Measurements from ENCODE around the gene PELI1. TPM values are rescaled to one million over a fixed set of nuclear protein-coding genes. Genes with fewer than 3 reads are reported as not detected.

PELI1 gene
- total and polyA plus RNA-seq, 2 donors (not counting 1 experiment from before 2014, with no cell fraction given): 5.9 to 7.7 TPM

GRCh38 chr2:64094663-64095382, 49.4 kb downstream of the PELI1 start:
- Histone ChIP-seq H3K4me3 (replicated peaks in 1 of 4; ENCODE audit: control extremely low read depth in 1 of 4, insufficient read depth in 1 of 4, low read depth in 3 of 4, low read length in 4 of 4) (no peak overlapping the region), H3K4me1 (ENCODE audit: control insufficient read depth, extremely low read depth, insufficient read depth, low read length) (no peaks in the 10 kb centered on the region), H3K79me2 (ENCODE audit: control insufficient read depth, insufficient read depth, low read length) (no peaks in the 10 kb centered on the region), H3K27ac (ENCODE audit: insufficient read depth, low read length) (no peak overlapping the region), H2AFZ (ENCODE audit: low read length) (no peak overlapping the region), H3K27me3 (ENCODE audit: control insufficient read depth, insufficient read depth, low read length) (no peaks in the 10 kb centered on the region), H4K20me1 (ENCODE audit: control insufficient read depth, extremely low read depth, insufficient read depth, low read length) (no peaks in the 10 kb centered on the region), H3K9me3 (ENCODE audit: control insufficient read depth, insufficient read depth, low read depth, low read length) (no peaks in the 10 kb centered on the region), H3K4me2 (ENCODE audit: extremely low read depth, insufficient read depth, low read length) (no peak overlapping the region), H3K36me3 (ENCODE audit: control insufficient read depth, insufficient read depth, low read length) (no peaks in the 10 kb centered on the region), H3K9ac (ENCODE audit: insufficient read depth, low read length) (no peak overlapping the region)
- DNase-seq (ENCODE audit: low read depth in 2 of 2): no peak
- TF ChIP-seq EZH2 (IDR thresholded peaks at IDR 0.05; ENCODE audit: low read length, missing control alignments) (no peak), CTCF (conservative IDR thresholded peaks at IDR 0.05 in 1 of 2, IDR thresholded peaks at IDR 0.05 in 1 of 2; ENCODE audit: low read depth in 1 of 2, low read length in 2 of 2) (no peak)

GRCh38 chr2:64093341-64093740, 50.9 kb downstream of the PELI1 start:
- Histone ChIP-seq H3K4me2 (ENCODE audit: extremely low read depth, insufficient read depth, low read length) (no peak overlapping the region), H3K36me3 (ENCODE audit: control insufficient read depth, insufficient read depth, low read length) (no peaks in the 10 kb centered on the region), H3K4me1 (ENCODE audit: control insufficient read depth, extremely low read depth, insufficient read depth, low read length) (no peaks in the 10 kb centered on the region), H4K20me1 (ENCODE audit: control insufficient read depth, extremely low read depth, insufficient read depth, low read length) (no peaks in the 10 kb centered on the region), H3K9ac (ENCODE audit: insufficient read depth, low read length) (no peak overlapping the region), H3K79me2 (ENCODE audit: control insufficient read depth, insufficient read depth, low read length) (no peaks in the 10 kb centered on the region), H3K27me3 (ENCODE audit: control insufficient read depth, insufficient read depth, low read length) (no peaks in the 10 kb centered on the region), H2AFZ (ENCODE audit: low read length) (no peak overlapping the region), H3K4me3 (replicated peaks in 1 of 4; ENCODE audit: control extremely low read depth in 1 of 4, insufficient read depth in 1 of 4, low read depth in 3 of 4, low read length in 4 of 4) (no peak overlapping the region), H3K27ac (ENCODE audit: insufficient read depth, low read length) (no peak overlapping the region), H3K9me3 (ENCODE audit: control insufficient read depth, insufficient read depth, low read depth, low read length) (no peaks in the 10 kb centered on the region)
- no peak for DNase-seq (ENCODE audit: low read depth in 2 of 2)
- TF ChIP-seq EZH2 (IDR thresholded peaks at IDR 0.05; ENCODE audit: low read length, missing control alignments): no peak
- no peak for TF ChIP-seq CTCF (conservative IDR thresholded peaks at IDR 0.05 in 1 of 2, IDR thresholded peaks at IDR 0.05 in 1 of 2; ENCODE audit: low read depth in 1 of 2, low read length in 2 of 2)

- no peak overlapping the region for H3K4me3 ChIP-seq (replicated peaks in 1 of 4; ENCODE audit: control extremely low read depth in 1 of 4, insufficient read depth in 1 of 4, low read depth in 3 of 4, low read length in 4 of 4)
- TF ChIP-seq CTCF (conservative IDR thresholded peaks at IDR 0.05 in 1 of 2, IDR thresholded peaks at IDR 0.05 in 1 of 2; ENCODE audit: low read depth in 1 of 2, low read length in 2 of 2) (no peak), EZH2 (IDR thresholded peaks at IDR 0.05; ENCODE audit: low read length, missing control alignments) (no peak)
- no peaks in the 10 kb centered on the region for H4K20me1 ChIP-seq (ENCODE audit: control insufficient read depth, extremely low read depth, insufficient read depth, low read length)
- no peak overlapping the region for H3K4me2 ChIP-seq (ENCODE audit: extremely low read depth, insufficient read depth, low read length)
- H3K79me2 ChIP-seq (ENCODE audit: control insufficient read depth, insufficient read depth, low read length): no peaks in the 10 kb centered on the region
- no peak for DNase-seq (ENCODE audit: low read depth in 2 of 2)
- H3K4me1 ChIP-seq (ENCODE audit: control insufficient read depth, extremely low read depth, insufficient read depth, low read length): no peaks in the 10 kb centered on the region
- no peak overlapping the region for H3K27ac ChIP-seq (ENCODE audit: insufficient read depth, low read length)
- no peak overlapping the region for H3K9ac ChIP-seq (ENCODE audit: insufficient read depth, low read length)
- H3K27me3 ChIP-seq (ENCODE audit: control insufficient read depth, insufficient read depth, low read length): no peaks in the 10 kb centered on the region
- H3K36me3 ChIP-seq (ENCODE audit: control insufficient read depth, insufficient read depth, low read length): no peaks in the 10 kb centered on the region
- no peaks in the 10 kb centered on the region for H3K9me3 ChIP-seq (ENCODE audit: control insufficient read depth, insufficient read depth, low read depth, low read length)
- no peak overlapping the region for H2AFZ ChIP-seq (ENCODE audit: low read length)
Observed at GRCh38 chr2:64092502-64092901, 51.7 kb downstream of the PELI1 start.

Data from fibroblast of lung (primary cell).